ENCODE data around the gene SENP2. TPM values are rescaled to one million over a fixed set of nuclear protein-coding genes. Genes with fewer than 3 reads are reported as not detected.
A peak's percentile ranks its signal among the peaks of the same experiment; 100 is the strongest.
"Not testable (repeated sequence)": the region's sequence is repeated elsewhere in the genome, so short reads cannot be mapped to it uniquely, and the experiment has no call there.

The SENP2 gene
- total RNA-seq, 2 donors from 2014 or later = 29.3 to 33.0 TPM

DNA sequence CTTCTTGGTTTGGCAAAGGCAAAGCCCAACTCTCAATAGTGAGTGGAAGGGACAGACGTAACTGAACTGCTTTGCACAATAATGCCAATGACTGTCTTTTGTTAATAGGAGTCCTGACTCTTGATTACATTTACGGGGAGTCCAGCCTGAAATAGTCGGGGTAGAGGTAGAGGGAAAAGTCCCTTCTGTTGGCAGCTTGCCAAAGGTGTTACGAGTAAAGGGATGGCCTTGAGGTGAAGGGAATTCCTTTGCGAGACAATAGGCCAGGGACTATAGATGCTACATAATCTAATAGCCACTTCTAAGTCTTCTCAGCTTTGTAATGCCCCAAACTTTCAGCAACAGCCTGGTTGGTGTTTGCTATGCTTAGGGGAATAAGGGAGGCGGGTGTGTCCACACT is 2.2 kb upstream of the SENP2 start:
- intact Hi-C loops (cut with DNase I) = no loop called here
- DNase-seq (ENCODE audit: low spot score) = no peak

DNA sequence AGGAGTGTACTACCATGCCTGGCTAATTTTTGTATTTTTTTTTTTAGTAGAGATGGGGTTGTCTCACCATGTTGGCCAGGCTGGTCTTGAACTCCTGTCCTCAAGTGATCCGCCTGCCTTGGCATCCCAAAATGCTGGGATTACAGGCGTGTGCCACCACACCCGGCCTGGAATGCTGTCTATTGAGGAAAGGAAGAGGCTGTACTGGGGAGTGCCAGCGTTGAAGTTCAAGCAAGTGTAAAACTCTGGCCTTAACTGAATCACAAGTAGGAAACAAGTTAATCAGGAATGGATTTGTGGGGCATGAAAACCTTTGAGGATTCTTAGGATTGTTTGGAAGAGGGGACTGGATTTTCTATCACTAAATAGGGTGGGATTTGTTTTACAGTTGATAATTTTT is 1.4 kb upstream of the SENP2 start:
- intact Hi-C loops (cut with DNase I) = no loop called here
- no peak for DNase-seq (ENCODE audit: low spot score)

DNA sequence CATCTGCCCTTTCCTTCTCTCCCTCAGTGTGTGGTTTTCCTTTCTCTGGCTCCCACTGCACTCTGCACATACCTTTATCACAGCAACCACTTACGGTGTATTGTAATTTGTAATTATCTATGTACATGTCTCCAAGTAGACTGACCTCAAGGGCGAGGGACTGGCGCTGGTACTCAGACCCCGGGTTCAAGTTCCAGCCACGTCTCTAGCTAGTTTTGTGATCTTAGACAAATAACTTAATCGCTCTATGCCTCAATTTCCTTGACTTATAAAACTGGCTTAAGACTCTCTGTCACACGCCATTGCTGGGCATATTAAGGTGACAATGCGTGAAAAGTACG is 607 bp upstream of the SENP2 start:
- DNase-seq (ENCODE audit: low spot score) = no peak
- intact Hi-C loops (cut with DNase I) = no loop called here

DNA sequence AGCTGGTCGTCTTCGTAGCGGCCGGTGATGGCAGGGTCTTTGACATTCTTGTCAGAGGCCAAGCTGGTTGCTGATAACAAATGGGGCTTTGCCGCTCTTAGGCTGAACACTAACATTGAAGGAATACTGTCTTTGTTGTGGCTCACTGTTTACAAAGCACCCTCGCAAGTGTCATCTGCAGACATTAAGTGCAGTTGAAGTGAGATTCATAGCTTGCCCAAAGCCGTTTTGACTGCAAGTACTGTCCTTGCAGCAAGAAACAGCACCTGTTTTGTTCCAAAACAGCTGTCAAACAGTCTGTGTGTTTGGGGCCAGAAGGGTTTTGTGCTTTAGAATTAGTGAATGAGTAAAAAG is 568 bp downstream of the SENP2 start:
- intact Hi-C loops (cut with DNase I) = no loop called here
- no peak for DNase-seq (ENCODE audit: low spot score)

DNA sequence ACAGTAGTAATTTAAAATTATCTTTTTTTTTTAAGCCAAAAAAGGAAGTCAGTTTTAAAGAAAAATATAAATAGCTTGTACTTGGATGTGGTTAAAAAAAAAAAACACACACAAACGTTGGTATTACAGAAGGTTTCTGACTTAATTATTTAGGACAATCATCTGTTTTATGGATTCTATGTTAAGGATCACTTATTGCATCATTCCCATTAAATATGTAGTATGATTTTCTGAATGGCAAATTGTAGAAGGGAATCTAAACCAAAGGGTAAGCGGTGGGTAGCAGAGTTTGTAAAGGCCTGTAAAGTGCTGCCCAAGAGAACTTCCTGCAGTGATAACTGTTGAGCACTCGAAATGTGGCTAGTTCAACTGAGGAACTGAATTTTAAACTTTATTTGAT is 8.0 kb downstream of the SENP2 start:
- intact Hi-C loops (cut with DNase I) = no loop called here

DNA sequence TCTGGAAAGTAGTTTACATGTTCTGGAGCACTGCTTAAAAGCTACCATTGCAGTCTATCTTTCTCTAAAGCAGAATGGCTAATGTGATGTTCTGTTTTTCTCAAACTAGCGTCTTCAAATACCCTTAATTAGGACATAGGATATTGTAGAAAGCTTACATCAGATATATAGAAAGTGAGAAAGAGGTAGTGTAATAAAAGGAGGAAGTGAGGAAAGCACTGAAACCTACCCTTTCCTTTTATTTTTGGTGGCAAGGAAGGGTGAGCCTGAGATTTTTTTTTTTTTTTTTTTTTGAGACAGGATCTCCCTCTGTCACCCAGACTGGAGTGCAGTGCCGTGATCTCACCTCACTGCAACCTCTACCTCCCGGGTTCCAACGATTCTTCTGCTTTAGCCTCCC is 9.4 kb downstream of the SENP2 start:
- no peak for DNase-seq (ENCODE audit: low spot score)
- intact Hi-C loops (cut with DNase I) = no loop called here

More for the DNA sequence above, 8.0 kb downstream of the SENP2 start:
- no peak for DNase-seq (ENCODE audit: low spot score)

DNA sequence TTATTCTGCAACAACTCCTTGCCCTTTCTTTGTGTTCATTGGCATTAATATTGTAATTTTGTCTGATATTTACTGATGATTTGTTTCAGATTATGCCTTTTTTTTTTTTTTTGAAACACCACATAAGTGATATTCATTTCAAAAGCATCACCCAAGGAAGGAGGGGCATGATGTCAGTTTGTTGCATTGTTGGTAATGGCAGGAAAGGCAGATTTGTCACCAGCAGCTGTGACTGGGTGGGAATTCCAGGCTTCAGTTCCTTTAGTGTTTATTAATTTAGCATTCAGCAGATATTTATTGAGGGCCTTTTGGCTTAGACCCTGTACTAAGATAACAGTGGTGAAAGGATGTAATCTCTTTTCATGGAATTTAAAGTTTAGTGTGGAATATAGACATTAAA is 19.5 kb downstream of the SENP2 start:
- DNase-seq (ENCODE audit: low spot score) = no peak
- intact Hi-C loops (cut with DNase I) = no loop called here

DNA sequence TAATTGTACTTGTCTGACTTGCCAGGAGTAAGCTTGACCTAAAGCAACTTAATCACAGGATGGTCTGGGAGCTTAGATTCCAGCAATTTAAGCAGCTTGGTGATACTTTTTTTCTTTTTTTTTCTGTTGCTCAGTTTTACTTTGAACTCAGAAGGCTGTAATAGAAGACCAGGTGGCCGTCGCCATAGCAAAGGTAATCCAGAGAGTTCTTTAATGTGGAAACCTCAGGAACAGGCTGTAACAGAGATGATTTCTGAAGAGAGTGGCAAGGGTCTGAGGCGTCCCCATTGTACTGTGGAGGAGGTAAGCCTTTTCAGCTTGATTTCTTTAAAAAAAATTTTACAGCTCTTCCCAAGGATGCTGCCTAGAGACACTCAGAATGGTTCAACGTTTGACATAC is 20.1 kb downstream of the SENP2 start:
- no peak for DNase-seq (ENCODE audit: low spot score)

DNA sequence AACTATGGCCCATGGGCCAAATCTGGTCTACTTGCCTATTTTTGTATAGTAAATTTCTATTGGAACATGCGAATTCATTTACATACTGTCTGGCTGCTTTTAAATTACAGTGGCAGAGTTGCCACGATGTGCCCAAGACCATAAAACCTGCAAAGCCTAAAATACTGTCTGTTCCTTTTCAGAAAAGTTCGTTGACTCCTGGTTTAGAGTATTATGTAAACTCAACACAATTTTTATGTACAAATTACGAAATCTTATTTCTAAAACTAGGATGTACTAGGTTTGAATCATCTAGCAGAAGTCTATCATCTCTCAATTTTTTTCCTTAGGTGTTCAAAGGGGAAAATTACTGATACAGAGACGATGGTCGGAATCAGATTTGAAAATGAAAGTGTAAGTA is 26.9 kb downstream of the SENP2 start:
- intact Hi-C loops (cut with DNase I) = no loop called here
- DNase-seq (ENCODE audit: low spot score) = no peak

More for the DNA sequence above, 20.1 kb downstream of the SENP2 start:
- intact Hi-C loops (cut with DNase I) = no loop called here

DNA sequence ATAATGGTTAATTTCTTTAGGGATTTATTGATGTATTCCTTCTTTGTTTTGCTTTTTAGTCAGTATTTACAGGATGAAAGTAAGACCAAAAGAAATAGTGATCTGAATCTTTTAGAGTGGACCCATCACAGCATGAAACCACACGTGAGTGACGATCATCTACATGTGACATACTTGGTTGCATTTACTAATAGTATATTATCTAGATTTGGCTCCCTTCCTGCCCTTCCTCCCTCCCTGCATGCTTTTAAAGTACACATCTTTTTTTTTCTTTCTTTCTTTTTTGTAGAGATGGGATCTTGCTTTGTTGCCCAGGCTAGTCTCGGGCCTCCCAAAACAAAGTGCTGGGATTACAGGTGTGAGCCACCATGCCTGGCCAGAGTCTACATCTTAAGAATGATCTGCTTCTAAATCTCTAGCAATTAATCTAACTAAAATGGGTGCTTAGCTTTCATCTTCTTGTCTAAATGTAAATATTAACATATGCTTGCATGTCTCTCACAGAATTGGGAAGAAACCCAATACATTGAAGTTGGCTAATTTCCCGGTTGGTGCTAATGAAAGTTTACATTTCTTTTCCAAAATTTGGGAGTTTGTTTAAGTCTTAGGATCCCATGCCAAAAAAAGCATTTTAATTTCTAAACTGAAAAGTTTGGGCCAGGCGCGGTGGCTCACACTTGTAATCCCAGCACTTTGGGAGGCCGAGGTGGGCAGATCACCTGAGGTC is 38.0 kb downstream of the SENP2 start:
- intact Hi-C loops (cut with DNase I) = no loop called here
- no peak for DNase-seq (ENCODE audit: low spot score)

DNA sequence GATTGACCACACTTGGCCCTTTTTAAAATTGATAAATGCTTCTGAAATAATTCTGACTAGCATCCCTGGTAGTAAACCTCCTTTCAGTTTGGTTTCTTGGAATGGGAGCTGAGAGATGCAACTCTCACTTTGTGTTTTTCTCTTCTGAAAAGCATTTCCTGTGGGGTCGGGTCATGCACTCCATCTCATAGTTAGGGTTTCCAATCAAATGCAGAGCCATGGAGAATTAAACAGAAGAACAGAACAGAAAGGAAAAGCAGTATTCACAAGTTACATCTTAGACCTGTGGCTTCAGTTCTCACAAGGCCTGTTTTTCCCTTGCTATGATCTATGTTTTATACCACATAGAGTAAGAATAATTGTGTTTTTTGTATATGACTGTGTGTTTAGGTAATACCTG is 39.7 kb downstream of the SENP2 start:
- no peak for DNase-seq (ENCODE audit: low spot score)
- intact Hi-C loops (cut with DNase I) = no loop called here

DNA sequence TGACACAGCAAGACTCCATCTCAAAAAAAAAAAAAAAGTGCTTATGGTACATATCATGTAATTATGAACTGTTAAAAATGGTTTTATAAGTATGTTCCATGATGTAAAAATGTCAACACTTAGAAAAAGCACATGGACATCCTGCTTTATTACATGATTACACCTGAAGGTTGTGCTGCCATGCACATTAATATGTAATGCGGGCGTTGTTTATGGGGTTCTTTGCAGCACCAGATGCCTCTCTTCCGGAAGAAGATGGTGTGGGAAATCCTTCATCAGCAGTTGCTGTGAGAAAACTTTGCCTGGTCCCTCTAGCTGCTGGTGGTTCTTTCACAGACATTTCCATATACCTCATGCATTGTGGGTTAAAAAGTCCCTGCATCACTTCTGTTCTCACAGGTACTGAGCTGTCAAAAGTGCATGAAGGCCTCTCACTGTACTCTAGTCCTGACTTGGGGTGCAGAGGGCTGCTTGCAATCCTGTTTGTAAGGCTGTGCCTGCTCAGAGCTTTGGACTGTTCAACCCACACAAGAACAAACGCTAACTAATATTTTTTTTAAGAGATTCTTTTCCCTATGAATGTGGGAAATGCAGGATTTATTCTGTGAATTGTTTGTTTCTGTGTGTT is 43.6 kb downstream of the SENP2 start:
- intact Hi-C loops (cut with DNase I) = no loop called here

DNA sequence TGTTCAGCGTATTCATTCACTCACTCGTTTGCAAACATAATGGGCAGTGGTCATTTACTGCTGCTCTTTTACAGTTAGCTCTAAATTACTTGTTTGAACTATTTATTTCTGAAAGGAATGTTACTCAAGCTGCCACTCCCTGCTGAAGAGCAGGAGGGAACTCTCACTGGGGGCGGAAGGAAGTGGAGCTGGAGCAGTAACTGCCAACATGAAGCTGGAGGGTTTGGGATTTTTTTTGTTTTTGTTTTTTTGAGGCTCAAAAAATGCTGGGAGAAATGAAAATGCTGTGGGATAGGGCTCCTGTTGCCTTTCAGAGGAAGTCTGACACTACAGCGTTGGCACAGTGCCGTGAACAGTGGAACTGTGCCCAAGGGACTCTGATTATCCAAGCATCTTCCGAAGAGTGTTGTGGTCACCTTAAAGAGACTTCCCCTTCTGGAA is 44.1 kb downstream of the SENP2 start:
- intact Hi-C loops (cut with DNase I) = no loop called here
- DNase-seq (ENCODE audit: low spot score) = peak; percentile 88

More for the DNA sequence above, 43.6 kb downstream of the SENP2 start:
- no peak for DNase-seq (ENCODE audit: low spot score)

DNA sequence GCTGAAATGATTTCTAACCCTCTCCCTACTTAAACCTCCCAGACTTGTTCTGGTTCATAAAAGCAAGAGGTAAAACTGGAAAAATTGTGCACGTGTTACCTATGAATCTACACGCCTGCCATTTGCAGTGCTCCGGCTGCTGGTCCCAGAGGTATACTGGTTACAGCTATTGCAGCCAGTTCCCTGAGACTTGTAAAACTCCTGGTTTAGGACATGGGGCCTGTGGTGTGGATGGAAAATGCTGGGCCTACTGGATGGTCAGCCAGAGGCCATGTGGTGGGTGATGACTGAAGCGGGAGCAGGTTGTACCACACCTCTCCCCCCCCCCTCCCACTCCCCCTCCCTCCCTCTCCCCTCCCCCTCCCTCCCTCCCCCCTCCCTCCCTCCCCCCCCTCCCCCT is 45.0 kb downstream of the SENP2 start:
- intact Hi-C loops (cut with DNase I) = no loop called here

DNA sequence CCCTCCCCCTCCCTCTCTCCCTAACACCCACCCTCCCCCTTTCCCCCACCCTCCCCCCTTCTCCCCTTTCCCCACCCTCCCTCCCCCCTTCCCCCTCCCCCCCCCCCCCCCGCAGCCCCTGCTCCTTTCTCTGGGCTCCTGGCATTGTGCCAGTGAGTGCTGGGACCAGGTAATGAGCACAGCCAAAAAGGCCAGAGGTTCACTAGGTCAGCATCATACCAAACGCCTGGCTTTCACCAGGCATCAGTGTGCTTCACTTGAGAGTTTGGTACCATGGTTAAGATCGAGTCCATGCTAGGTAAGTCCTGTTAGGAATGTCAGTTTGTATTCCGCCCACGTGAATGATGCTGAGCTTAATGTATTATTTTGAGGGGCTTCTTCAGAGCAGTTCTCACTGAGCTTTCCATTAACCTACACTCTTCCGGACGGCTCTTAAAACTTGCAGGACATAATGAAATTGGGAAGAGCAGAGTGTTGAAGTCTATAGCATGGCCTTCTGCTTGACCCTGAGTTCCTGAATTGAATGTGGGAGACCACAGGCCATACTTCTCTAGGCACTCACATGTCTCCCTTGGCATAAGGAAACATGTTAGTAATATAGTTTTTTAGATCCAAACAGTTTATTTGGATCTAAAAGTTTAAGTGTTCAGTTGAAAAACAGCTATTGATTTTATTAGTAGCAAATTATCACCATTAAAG is 45.6 kb downstream of the SENP2 start:
- intact Hi-C loops (cut with DNase I) = no loop called here
- DNase-seq (ENCODE audit: low spot score) = no peak

More for the DNA sequence above, 45.0 kb downstream of the SENP2 start:
- no peak for DNase-seq (ENCODE audit: low spot score)

DNA sequence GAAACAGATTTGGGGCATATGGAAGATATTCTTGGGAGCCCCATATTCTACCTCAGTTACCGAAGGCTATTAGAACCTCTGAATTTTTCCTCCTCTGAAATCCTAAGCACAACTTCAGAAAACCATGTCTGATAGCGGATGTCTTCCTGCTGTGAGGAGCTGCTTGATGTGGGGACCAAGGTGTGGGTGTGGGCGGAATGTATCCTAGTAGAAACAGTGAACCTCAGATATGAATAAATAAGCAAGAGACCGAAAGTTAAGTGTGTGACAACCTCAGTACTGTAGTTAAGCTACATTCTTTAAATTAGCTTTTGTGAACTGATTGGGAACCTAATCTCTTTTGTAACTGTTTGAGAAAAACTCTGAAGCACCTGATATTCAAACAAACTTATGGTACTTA is 46.9 kb downstream of the SENP2 start:
- DNase-seq (ENCODE audit: low spot score) = no peak
- intact Hi-C loops (cut with DNase I) = no loop called here

DNA sequence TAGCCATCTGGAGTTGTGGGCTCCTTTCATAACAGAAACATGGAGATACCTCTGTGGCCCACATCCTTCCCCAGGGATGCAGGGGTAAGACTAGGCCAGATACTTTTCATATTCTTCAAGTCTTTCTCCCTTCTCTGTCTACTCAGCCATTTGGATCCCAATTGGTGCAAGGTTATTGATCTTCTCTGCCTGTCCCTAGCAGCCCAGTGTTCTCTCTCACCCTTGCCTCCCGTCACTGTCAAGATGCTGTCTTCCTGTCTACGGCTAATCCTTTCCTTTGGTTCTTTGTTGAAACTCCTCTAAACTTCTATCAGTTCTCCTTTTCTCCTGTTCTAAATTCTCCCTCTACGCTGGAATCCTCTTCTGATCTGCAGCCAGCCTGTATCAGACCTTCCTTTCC is 51.3 kb downstream of the SENP2 start:
- intact Hi-C loops (cut with DNase I) = no loop called here
- no peak for DNase-seq (ENCODE audit: low spot score)

DNA sequence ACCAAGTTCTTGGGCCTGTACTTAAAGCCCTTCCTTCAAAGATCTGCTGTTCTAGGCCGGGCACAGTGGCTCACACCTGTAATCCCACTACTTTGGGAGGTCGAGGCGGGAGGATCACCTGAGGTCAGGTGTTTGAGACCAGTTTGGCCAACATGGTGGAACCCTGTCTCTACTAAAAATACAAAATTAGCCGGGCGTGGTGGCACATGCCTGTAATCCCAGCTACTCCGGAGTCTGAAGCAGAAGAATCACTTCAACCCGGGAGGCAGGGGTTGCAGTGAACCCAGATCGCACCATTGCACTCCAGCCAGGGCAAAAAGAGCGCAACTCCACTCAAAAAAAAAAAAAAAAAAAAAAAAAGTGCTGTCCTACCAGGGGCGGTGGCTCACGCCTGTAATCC is 52.6 kb downstream of the SENP2 start:
- intact Hi-C loops (cut with DNase I) = not testable (repeated sequence)

DNA sequence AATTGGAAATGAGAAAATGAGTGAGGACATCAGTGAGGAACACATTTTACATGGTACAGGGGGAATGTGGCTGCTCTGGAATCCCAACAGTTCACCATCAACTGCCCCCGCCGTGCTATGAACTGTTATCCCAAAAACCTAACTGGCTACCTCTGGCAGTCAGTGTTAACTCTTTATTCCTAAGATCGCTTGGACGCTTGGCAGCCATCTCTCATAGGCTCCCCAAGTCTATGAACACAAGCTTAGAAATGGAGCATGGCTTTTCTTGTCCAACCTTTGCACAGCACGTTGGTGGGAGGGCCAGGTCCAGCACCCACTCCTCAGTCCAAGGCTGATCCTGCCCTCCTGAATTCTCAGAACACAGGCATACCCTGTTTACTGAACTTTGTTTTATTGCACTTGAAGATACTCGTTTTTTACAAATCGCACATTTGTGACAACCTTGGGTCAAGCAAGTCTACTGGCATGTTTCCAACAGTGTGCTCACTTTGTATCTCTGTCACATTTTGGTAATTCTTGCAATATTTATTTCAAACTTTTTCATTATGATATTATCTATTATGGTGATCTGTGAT is 53.6 kb downstream of the SENP2 start:
- no peak for DNase-seq (ENCODE audit: low spot score)
- intact Hi-C loops (cut with DNase I) = no loop called here

More for the DNA sequence above, 52.6 kb downstream of the SENP2 start:
- not testable (repeated sequence) for DNase-seq (ENCODE audit: low spot score)

DNA sequence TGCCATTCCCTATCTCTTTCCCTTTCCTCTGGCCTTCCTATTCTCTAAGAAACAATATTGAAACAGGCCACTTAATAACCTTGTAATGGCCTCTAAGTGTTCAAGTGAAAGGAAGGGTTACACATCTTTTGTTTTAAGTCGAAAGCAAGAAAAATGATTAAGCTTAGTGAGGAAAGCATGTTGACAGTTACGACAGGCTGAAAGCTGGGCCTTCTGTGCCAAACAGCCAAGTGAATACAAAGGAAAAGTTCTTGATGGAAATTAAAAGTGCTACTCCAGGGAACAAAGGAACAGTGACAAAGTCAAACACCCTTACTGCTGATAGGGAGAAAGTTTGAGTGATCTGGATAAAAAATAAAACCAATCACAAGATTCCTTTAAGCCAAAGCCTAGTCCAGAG is 54.2 kb downstream of the SENP2 start:
- DNase-seq (ENCODE audit: low spot score) = no peak
- intact Hi-C loops (cut with DNase I) = no loop called here

Measured in posterior vena cava (tissue), 2 donors.